Thyroid gland (tissue), 4 donors: Measurements from ENCODE around the gene PSMG3.

Experiments used
- POLR2A ChIP-seq, 2 donors: fragments of 450-650 bp; IDR thresholded peaks; one replicate each; pipeline ENCODE4 v1.6.1; 2017; ENCODE audit warnings: antibody characterized with exemption in 2 of 2, mild to moderate bottlenecking in 2 of 2, moderate library complexity in 1 of 2
- TF ChIP-seq, protein P1 (sequence below), 6 experiments: fragments of 200-600 bp in 3 of 6; fragments of 450-650 bp in 3 of 6; sonication (generic) in 3 of 6; IDR thresholded peaks; one replicate each; pipeline ENCODE4 v1.5.1; 2016 to 2019; ENCODE audit warnings: antibody characterized with exemption in 6 of 6, mild to moderate bottlenecking in 2 of 6, inconsistent platforms in 1 of 6, moderate library complexity in 1 of 6

DNA sequence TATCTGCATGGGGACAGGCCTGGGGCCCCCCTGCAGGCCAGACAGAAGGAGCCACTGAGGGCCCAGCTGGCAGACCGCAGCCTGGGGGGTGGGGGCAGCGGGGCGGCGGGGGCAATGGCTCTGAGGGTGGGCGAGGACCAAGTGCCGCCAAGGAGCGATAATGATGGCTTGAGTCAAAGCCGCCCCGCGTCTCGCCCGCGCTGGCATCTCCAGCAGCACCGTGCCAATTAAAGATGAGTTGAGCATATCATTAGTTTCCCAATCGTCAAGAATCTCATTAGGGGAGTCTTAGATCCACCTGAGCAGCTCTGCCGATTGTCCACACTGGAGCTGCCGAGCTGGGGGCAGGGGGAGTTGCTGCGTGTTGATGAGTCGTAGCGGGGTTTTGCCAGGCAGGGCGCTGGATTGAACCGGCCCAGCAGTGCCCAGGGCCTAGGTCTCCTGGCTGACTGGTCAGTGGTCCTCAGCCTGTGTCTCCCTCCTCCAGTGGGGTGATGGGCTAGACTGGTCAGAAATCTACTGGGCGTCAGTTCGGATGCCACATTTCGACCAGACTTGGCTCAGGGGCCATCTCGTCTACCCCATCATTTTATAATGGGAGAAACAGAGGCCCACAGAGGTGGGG, 41.0 kb upstream of the PSMG3 start:
- TF ChIP-seq, protein P1, sequence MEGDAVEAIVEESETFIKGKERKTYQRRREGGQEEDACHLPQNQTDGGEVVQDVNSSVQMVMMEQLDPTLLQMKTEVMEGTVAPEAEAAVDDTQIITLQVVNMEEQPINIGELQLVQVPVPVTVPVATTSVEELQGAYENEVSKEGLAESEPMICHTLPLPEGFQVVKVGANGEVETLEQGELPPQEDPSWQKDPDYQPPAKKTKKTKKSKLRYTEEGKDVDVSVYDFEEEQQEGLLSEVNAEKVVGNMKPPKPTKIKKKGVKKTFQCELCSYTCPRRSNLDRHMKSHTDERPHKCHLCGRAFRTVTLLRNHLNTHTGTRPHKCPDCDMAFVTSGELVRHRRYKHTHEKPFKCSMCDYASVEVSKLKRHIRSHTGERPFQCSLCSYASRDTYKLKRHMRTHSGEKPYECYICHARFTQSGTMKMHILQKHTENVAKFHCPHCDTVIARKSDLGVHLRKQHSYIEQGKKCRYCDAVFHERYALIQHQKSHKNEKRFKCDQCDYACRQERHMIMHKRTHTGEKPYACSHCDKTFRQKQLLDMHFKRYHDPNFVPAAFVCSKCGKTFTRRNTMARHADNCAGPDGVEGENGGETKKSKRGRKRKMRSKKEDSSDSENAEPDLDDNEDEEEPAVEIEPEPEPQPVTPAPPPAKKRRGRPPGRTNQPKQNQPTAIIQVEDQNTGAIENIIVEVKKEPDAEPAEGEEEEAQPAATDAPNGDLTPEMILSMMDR (IDR thresholded peaks at IDR 0.05) = no peak
- TF ChIP-seq POLR2A (IDR thresholded peaks at IDR 0.05) = no peak
